ENCODE results near the gene RGS3.

GRCh38 chr9:113638897-113639296, 175.4 kb downstream of the RGS3 start:
- TF ChIP-seq ZBTB2 (CRISPR knock-in tag; IDR thresholded peaks at IDR 0.05; ENCODE audit: low read depth) (no peak), ZBTB20 (CRISPR knock-in tag; IDR thresholded peaks at IDR 0.05; ENCODE audit: borderline replicate concordance, low read depth) (no peak), PHF8 (CRISPR knock-in tag; IDR thresholded peaks at IDR 0.05) (no peak), BCL3 (CRISPR knock-in tag; IDR thresholded peaks at IDR 0.05) (no peak), POLR2AphosphoS5 (IDR thresholded peaks at IDR 0.05; ENCODE audit: low read depth, low read length) (no peak), HOXA3 (CRISPR knock-in tag; IDR thresholded peaks at IDR 0.05) (no peak), ZNF619 (CRISPR knock-in tag; IDR thresholded peaks at IDR 0.05) (no peak)
